Smooth muscle cell (in vitro differentiated cells): ENCODE measurements around the gene ZIC2. TPM values are rescaled to one million over a fixed set of nuclear protein-coding genes. Genes with fewer than 3 reads are reported as not detected.

ENCODE experiments used
- DNase-seq: peaks from one replicate; lab custom pipeline; 2025; ENCODE audit not compliant: unreplicated experiment; lab: John Stamatoyannopoulos, UW
- H2AFZ ChIP-seq: fragments of 200-600 bp; sonication (generic); 2 replicates; pipeline ENCODE4 v1.6.0; 2016; ENCODE audit warnings: antibody characterized with exemption, low read depth, mild to moderate bottlenecking
- H3F3A ChIP-seq: fragments of 200-600 bp; sonication (generic); 2 replicates; pipeline ENCODE4 v1.6.0; 2017; ENCODE audit warnings: antibody characterized with exemption, low read depth
- H3K27ac ChIP-seq: fragments of 200-600 bp; sonication (generic); 2 replicates; pipeline ENCODE4 v1.5.1; 2016; ENCODE audit warnings: low read depth, mild to moderate bottlenecking
- H3K27me3 ChIP-seq: fragments of 200-600 bp; sonication (generic); 2 replicates; pipeline ENCODE4 v1.6.1; 2016; ENCODE audit warnings: low read depth, mild to moderate bottlenecking
- H3K36me3 ChIP-seq: fragments of 200-600 bp; sonication (generic); 2 replicates; pipeline ENCODE4 v1.5.1; 2016; ENCODE audit warnings: low read depth
- H3K4me1 ChIP-seq: fragments of 200-600 bp; sonication (generic); 2 replicates; pipeline ENCODE4 v1.5.1; 2016; ENCODE audit warnings: low read depth
- H3K4me2 ChIP-seq: fragments of 200-600 bp; sonication (generic); 2 replicates; pipeline ENCODE4 v1.6.0; 2016; ENCODE audit warnings: mild to moderate bottlenecking
- H3K4me3 ChIP-seq: fragments of 200-600 bp; sonication (generic); 2 replicates; pipeline ENCODE4 v1.5.1; 2016; ENCODE audit warnings: mild to moderate bottlenecking
- H3K79me2 ChIP-seq: fragments of 200-600 bp; sonication (generic); 2 replicates; pipeline ENCODE4 v1.6.0; 2016; ENCODE audit warnings: low read depth, mild to moderate bottlenecking
- H3K9ac ChIP-seq: fragments of 200-600 bp; sonication (generic); 2 replicates; pipeline ENCODE4 v1.6.0; 2016; ENCODE audit warnings: low read depth
- H3K9me3 ChIP-seq: fragments of 200-600 bp; sonication (generic); replicated peaks from 2 replicates; pipeline ENCODE4 v1.5.1; 2016; ENCODE audit warnings: low read depth
- H4K20me1 ChIP-seq: fragments of 200-600 bp; sonication (generic); 2 replicates; pipeline ENCODE4 v1.6.0; 2016; ENCODE audit warnings: low read depth
- WGBS: methylation state at CpG from one replicate; pipeline ENCODE4 v1.1.7; 2016; ENCODE audit warnings: low lambda C conversion rate; 5-methylcytosine and 5-hydroxymethylcytosine counted together
- polyA plus RNA-seq: library from polyadenylated mRNA; unstranded; fragments of >200 nt; fragmentation: Nextera tagmentation; extraction: Ambion mirVana; gene quantifications from 2 replicates; pipeline ENCODE4 v1.2.1, GENCODE V29; 2016
- total RNA-seq: library from RNA; depleted of rRNA; stranded (reverse); fragments of >200 nt; gene quantifications from 2 replicates; pipeline ENCODE4 v1.2.3, GENCODE V29; 2014
- TF ChIP-seq, protein P1 (sequence below): fragments of 200-600 bp; sonication (generic); IDR thresholded peaks from 2 replicates; pipeline ENCODE4 v1.5.1; 2017; ENCODE audit warnings: borderline replicate concordance, mild to moderate bottlenecking, antibody characterized with exemption; ENCODE audit not compliant: insufficient read depth, poor library complexity, severe bottlenecking

ZIC2 gene
- total and polyA plus RNA-seq, 2 experiments from 2014 or later: not detected

DNA sequence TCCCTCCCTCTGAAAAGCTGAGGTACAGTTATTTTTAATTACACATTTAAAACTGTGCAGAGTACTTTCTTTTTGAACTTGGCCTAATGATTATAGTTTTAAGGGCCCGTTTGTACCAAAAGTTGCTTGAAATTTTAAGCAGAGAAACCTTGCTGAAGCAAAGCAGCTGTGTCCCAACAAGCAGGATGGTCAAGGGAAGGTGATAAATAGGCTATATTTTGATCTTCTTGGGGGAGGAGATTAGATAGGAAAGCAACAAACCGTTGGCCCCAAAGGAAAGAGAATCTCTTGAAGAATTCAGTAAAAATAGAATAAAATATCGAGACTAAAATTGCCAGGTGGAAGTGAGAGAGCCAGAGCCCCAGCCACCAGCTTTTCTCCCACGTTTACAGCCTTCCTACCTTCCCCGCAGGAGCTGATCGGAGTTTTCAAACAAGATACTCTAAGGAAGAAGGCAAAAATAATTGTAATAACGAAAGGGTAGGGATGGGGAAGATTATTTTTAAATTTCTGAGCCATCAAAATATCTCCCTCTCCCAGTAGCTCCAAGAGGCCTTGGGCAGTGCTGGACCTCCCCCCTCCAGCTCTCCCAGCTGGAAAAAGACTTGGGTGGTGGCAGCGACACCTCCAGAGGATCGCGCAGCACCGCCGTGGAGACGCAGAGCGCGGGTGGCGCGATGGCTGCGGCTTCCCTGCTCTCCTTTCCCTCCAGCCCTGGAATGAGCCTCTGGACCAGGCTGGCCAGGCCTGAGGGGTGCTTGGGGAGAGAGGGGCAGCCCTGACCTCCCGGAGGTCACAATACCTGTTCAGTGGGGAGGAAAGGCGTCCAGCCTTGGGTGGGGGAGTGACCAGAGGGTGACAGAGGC is 5.8 kb downstream of the ZIC2 start:
- Histone ChIP-seq H3K27ac (no peak overlapping the region), H4K20me1 (no peaks in the 10 kb centered on the region), H3K27me3 (peaks cover 99% of the 10 kb centered on the region), H3K36me3 (no peaks in the 10 kb centered on the region), H3K4me3 (no peak overlapping the region), H3F3A (no peaks in the 10 kb centered on the region), H3K9me3 (no peaks in the 10 kb centered on the region), H2AFZ (no peak overlapping the region), H3K9ac (no peak overlapping the region), H3K4me1 (peaks cover 32% of the 10 kb centered on the region), H3K4me2 (no peak overlapping the region), H3K79me2 (no peaks in the 10 kb centered on the region)
- TF ChIP-seq, protein P1, sequence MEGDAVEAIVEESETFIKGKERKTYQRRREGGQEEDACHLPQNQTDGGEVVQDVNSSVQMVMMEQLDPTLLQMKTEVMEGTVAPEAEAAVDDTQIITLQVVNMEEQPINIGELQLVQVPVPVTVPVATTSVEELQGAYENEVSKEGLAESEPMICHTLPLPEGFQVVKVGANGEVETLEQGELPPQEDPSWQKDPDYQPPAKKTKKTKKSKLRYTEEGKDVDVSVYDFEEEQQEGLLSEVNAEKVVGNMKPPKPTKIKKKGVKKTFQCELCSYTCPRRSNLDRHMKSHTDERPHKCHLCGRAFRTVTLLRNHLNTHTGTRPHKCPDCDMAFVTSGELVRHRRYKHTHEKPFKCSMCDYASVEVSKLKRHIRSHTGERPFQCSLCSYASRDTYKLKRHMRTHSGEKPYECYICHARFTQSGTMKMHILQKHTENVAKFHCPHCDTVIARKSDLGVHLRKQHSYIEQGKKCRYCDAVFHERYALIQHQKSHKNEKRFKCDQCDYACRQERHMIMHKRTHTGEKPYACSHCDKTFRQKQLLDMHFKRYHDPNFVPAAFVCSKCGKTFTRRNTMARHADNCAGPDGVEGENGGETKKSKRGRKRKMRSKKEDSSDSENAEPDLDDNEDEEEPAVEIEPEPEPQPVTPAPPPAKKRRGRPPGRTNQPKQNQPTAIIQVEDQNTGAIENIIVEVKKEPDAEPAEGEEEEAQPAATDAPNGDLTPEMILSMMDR: no peak
- DNase-seq: no peak
- WGBS: 8% methylated on average over 20 of the region's 20 CpGs

DNA sequence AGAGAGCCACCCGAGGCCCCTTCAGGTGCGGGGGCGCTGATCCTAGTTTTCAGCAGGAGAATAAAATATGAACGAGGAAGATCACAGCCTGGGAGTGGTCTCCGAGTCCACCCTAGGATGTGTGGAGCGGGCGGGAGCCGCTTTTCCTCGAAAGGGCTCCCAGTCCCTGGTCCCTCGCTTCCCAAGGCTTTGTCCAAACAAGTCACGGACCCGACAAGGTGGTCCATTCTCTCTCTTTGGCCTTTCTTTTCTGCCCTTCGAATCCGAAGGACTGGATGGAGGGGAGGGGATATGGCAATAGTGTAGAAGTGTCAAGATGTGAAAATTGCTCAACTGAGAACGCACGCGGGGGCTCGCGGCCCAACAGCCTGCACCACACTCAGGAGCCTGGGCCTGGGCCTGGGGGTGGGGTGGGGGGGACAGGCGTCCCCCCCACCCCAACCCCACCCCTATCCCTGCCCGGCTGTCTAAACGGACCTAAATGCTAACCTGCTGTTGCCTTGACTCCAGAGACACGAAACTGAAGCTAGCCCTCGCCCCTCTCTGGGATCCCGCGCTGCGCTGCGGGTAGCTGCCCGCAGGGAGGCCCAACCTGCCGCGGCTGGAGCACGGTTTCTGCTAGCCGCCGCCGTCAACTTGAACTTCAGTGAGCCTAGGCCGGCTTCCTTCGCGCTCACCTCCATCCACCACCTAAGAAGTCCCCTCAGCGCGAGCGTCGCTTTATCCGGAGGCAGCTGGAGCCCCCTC is 7.1 kb downstream of the ZIC2 start:
- no peak overlapping the region for H3K4me2 ChIP-seq
- TF ChIP-seq, protein P1: no peak
- H3K4me3 ChIP-seq: no peak overlapping the region
- peaks cover 33% of the 10 kb centered on the region for H3K4me1 ChIP-seq
- peaks cover 99% of the 10 kb centered on the region for H3K27me3 ChIP-seq
- H3K27ac ChIP-seq: no peak overlapping the region
- H2AFZ ChIP-seq: no peak overlapping the region
- no peak for DNase-seq
- no peaks in the 10 kb centered on the region for H3K79me2 ChIP-seq
- no peaks in the 10 kb centered on the region for H3K9me3 ChIP-seq
- no peaks in the 10 kb centered on the region for H3K36me3 ChIP-seq
- no peaks in the 10 kb centered on the region for H4K20me1 ChIP-seq
- no peaks in the 10 kb centered on the region for H3F3A ChIP-seq
- WGBS: 6% methylated on average over 39 of the region's 43 CpGs
- H3K9ac ChIP-seq: no peak overlapping the region

DNA sequence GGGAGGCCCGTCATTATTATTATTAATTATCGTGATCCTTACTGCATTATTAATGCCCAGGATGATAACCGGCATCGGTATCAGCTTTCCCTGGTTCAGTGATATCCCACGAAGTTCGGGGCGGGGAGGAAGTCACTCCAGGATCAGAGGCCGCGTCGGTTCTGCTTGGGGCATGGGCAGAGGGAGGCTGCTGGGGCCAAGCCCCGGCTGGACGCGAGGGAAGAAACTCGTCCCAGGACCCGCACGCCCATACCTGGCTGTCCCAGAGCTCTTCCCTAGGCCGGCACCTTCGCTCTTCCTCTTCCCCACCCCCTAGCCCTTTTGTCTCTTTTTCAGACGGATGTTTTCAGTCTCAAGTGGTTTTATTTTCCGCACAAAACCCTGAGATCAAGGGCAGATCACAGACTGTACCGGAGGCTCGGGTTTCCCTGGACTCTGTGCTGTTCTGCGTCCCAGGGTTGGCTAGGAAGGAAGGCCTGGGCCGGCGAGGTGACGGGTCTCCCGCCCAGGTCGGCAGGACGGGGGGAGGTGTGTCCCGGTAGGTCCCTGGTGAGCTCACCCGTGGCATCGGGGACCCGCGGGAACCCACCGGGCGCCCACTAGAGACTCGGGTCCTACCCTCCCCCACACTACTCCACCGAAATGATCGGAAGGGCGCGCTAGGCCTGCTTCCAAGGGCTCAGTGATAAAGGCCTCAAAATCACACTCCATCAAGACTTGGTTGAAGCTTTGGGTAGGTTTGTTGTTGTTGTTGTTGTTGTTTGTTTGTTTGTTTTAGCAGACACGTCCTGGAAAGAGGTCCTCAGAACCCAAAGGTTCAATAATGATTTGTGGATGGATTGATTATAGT is 7.9 kb downstream of the ZIC2 start:
- Histone ChIP-seq H3K27ac (no peak overlapping the region), H3F3A (no peaks in the 10 kb centered on the region), H3K9ac (no peak overlapping the region), H3K4me3 (no peak overlapping the region), H3K4me1 (peaks cover 33% of the 10 kb centered on the region), H3K27me3 (peaks cover 99% of the 10 kb centered on the region), H2AFZ (no peak overlapping the region), H3K9me3 (no peaks in the 10 kb centered on the region), H3K79me2 (no peaks in the 10 kb centered on the region), H4K20me1 (no peaks in the 10 kb centered on the region), H3K4me2 (no peak overlapping the region), H3K36me3 (no peaks in the 10 kb centered on the region)
- TF ChIP-seq, protein P1: no peak
- DNase-seq: no peak
- 12% methylated on average over 38 of the region's 42 CpGs for WGBS
